IMR-90 (cell line): Measurements from ENCODE around the gene SPAG16.

Experiments
- CEBPB ChIP-seq: IDR thresholded peaks from 2 replicates; pipeline ENCODE4 v1.6.1; 2012; ENCODE audit warnings: low read depth, low read length, improper control_type of control experiment
- CHD1 ChIP-seq: IDR thresholded peaks from 2 replicates; pipeline ENCODE4 v1.6.1; 2012; ENCODE audit warnings: low read depth, low read length, improper control_type of control experiment
- FOS ChIP-seq: fragments of 150-350 bp; IDR thresholded peaks from 2 replicates; pipeline ENCODE4 v1.6.1; 2016; ENCODE audit warnings: low read depth, low read length
- MAFK ChIP-seq: IDR thresholded peaks from 2 replicates; pipeline ENCODE4 v1.6.1; 2012; ENCODE audit warnings: low read depth, low read length, improper control_type of control experiment
- POLR2A ChIP-seq: IDR thresholded peaks from 2 replicates; pipeline ENCODE4 v1.6.1; 2012; ENCODE audit warnings: mild to moderate bottlenecking, low read depth, low read length
- RAD21 ChIP-seq: IDR thresholded peaks from 2 replicates; pipeline ENCODE4 v1.6.1; 2012; ENCODE audit warnings: low read length, improper control_type of control experiment
- RCOR1 ChIP-seq: IDR thresholded peaks from 2 replicates; pipeline ENCODE4 v1.6.1; 2012; ENCODE audit warnings: mild to moderate bottlenecking, low read length, improper control_type of control experiment; ENCODE audit not compliant: insufficient replicate concordance
- RFX5 ChIP-seq: IDR thresholded peaks from 2 replicates; pipeline ENCODE4 v1.8.0; 2012; ENCODE audit warnings: low read depth, mild to moderate bottlenecking, low read length, moderate library complexity
- SMC3 ChIP-seq: fragments of 150-350 bp; IDR thresholded peaks from 2 replicates; pipeline ENCODE4 v1.6.1; 2016; ENCODE audit warnings: low read depth, mild to moderate bottlenecking, antibody characterized with exemption, low read length, moderate library complexity
- TF ChIP-seq, protein P1 (sequence below): conservative IDR thresholded peaks from 2 replicates; pipeline ENCODE4 v1.5.1; 2012; ENCODE audit warnings: mild to moderate bottlenecking, low read depth, low read length, improper control_type of control experiment
- TF ChIP-seq, protein P2 (sequence below): fragments of 150-350 bp; IDR thresholded peaks from 2 replicates; pipeline ENCODE4 v1.6.1; 2016; ENCODE audit warnings: low read depth, mild to moderate bottlenecking, low read length, moderate library complexity, borderline replicate concordance
- TF ChIP-seq, protein P3 (sequence below): fragments of 150-350 bp; IDR thresholded peaks from 2 replicates; pipeline ENCODE4 v1.6.1; 2017; ENCODE audit warnings: mild to moderate bottlenecking, antibody characterized with exemption, low read length, low read depth

GRCh38 chr2:213266421-213266820, 17.8 kb upstream of the SPAG16 start:
- TF ChIP-seq FOS, result no peak
- TF ChIP-seq, protein P1, sequence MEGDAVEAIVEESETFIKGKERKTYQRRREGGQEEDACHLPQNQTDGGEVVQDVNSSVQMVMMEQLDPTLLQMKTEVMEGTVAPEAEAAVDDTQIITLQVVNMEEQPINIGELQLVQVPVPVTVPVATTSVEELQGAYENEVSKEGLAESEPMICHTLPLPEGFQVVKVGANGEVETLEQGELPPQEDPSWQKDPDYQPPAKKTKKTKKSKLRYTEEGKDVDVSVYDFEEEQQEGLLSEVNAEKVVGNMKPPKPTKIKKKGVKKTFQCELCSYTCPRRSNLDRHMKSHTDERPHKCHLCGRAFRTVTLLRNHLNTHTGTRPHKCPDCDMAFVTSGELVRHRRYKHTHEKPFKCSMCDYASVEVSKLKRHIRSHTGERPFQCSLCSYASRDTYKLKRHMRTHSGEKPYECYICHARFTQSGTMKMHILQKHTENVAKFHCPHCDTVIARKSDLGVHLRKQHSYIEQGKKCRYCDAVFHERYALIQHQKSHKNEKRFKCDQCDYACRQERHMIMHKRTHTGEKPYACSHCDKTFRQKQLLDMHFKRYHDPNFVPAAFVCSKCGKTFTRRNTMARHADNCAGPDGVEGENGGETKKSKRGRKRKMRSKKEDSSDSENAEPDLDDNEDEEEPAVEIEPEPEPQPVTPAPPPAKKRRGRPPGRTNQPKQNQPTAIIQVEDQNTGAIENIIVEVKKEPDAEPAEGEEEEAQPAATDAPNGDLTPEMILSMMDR, result no peak
- TF ChIP-seq CHD1, result no peak
- TF ChIP-seq, protein P2, sequence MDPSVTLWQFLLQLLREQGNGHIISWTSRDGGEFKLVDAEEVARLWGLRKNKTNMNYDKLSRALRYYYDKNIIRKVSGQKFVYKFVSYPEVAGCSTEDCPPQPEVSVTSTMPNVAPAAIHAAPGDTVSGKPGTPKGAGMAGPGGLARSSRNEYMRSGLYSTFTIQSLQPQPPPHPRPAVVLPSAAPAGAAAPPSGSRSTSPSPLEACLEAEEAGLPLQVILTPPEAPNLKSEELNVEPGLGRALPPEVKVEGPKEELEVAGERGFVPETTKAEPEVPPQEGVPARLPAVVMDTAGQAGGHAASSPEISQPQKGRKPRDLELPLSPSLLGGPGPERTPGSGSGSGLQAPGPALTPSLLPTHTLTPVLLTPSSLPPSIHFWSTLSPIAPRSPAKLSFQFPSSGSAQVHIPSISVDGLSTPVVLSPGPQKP, result no peak
- no peak for TF ChIP-seq RAD21
- no peak for TF ChIP-seq POLR2A
- TF ChIP-seq, protein P3, sequence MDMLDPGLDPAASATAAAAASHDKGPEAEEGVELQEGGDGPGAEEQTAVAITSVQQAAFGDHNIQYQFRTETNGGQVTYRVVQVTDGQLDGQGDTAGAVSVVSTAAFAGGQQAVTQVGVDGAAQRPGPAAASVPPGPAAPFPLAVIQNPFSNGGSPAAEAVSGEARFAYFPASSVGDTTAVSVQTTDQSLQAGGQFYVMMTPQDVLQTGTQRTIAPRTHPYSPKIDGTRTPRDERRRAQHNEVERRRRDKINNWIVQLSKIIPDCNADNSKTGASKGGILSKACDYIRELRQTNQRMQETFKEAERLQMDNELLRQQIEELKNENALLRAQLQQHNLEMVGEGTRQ, result no peak
- TF ChIP-seq CEBPB, result no peak
- no peak for TF ChIP-seq SMC3
- no peak for TF ChIP-seq MAFK
- no peak for TF ChIP-seq RFX5
- TF ChIP-seq RCOR1, result no peak
